ENCODE results near the gene DCP1A. TPM values are rescaled to one million over a fixed set of nuclear protein-coding genes. Genes with fewer than 3 reads are reported as not detected.
"Not testable (repeated sequence)": the region's sequence is repeated elsewhere in the genome, so short reads cannot be mapped to it uniquely, and the experiment has no call there.

DCP1A gene
- total RNA-seq, 1 donor from 2014 or later, result 25.0 TPM

DNA sequence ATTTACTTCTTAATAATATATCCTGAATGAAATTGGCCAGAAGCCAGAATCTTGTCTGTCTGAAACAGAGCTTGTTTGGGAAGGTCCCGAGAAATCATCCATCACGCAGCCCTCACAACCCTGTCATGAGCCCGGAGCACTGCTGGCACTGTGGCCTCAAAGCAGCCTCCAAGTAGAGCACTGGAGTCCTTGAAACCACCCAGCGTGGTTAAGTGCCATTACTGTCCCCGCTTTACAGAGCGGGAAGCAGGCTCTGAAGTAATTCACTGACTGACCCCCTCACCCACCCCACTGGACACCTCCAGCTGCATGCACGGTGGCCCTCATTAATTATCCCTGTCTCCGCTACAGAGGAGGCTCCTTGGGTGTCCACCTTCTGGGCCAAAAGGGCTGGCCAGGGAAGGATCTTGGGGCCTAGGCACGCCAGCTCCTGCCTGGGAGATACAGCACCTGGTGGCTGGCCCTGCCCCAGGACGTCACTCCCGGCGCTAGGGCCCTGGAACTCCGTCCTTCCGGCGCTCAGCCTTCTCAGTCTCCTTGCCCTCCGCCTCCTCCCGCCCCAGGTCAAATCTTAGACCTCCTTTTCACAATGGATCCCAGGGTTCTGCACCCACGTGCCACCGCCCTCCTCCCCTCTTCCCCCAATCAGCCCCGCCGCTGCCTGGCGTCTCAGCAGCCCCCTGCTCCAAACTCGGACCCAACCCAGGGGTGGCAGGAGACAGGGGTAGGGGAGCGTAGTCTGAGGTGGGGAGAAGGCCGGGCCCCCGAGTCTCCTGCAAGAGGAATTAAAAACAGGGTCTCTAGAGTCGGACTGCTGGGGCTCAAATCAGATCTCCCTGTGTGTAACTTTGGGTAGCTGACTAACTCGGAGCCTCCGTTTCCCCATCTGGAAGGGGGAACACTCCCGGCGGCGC lies 92.6 kb downstream of the DCP1A start:
- Histone ChIP-seq H2AFZ (ENCODE audit: low read depth, low read length) (peak overlapping the region; percentile 63), H3K27ac (ENCODE audit: low read depth, low read length) (peak overlapping the region; percentile 54), H3K4me1 (ENCODE audit: insufficient read depth, low read length) (peaks cover 22% of the 10 kb centered on the region), H3K27me3 (ENCODE audit: insufficient read depth, low read length) (no peaks in the 10 kb centered on the region), H3K79me2 (ENCODE audit: insufficient read depth, low read length) (peaks cover 60% of the 10 kb centered on the region), H3K9ac (ENCODE audit: low read length) (peak overlapping the region; percentile 89), H4K20me1 (ENCODE audit: insufficient read depth, low read length) (peaks cover 57% of the 10 kb centered on the region), H3K9me3 (ENCODE audit: insufficient read depth, low read depth, low read length) (no peaks in the 10 kb centered on the region), H3K36me3 (ENCODE audit: insufficient read depth, low read length) (peaks cover 3% of the 10 kb centered on the region), H3K4me2 (ENCODE audit: low read length) (peak overlapping the region; percentile 100), H3K4me3 (ENCODE audit: insufficient read depth, low read depth, low read length) (peak overlapping the region; percentile 93)
- TF ChIP-seq, protein P1, sequence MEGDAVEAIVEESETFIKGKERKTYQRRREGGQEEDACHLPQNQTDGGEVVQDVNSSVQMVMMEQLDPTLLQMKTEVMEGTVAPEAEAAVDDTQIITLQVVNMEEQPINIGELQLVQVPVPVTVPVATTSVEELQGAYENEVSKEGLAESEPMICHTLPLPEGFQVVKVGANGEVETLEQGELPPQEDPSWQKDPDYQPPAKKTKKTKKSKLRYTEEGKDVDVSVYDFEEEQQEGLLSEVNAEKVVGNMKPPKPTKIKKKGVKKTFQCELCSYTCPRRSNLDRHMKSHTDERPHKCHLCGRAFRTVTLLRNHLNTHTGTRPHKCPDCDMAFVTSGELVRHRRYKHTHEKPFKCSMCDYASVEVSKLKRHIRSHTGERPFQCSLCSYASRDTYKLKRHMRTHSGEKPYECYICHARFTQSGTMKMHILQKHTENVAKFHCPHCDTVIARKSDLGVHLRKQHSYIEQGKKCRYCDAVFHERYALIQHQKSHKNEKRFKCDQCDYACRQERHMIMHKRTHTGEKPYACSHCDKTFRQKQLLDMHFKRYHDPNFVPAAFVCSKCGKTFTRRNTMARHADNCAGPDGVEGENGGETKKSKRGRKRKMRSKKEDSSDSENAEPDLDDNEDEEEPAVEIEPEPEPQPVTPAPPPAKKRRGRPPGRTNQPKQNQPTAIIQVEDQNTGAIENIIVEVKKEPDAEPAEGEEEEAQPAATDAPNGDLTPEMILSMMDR (IDR thresholded peaks at IDR 0.05; ENCODE audit: insufficient read depth, low read depth, low read length), result no peak
- TF ChIP-seq EZH2 (IDR thresholded peaks at IDR 0.05; ENCODE audit: insufficient read depth, low read length), result no peak
- Mint-ChIP-seq H3K4me1 (ENCODE audit: low read depth, unreplicated experiment) (peaks cover 31% of the 10 kb centered on the region), H3K4me3 (ENCODE audit: unreplicated experiment) (peak overlapping the region; percentile 95), H3K9me3 (ENCODE audit: unreplicated experiment) (no peaks in the 10 kb centered on the region), H3K36me3 (ENCODE audit: low read depth, unreplicated experiment) (peaks cover 6% of the 10 kb centered on the region), H3K27ac (ENCODE audit: unreplicated experiment) (peak overlapping the region; percentile 66), H3K27me3 (ENCODE audit: low read depth, unreplicated experiment) (peaks cover 5% of the 10 kb centered on the region)
- DNase-seq (ENCODE audit: low read depth), result peak; percentile 19
- FAIRE-seq, result no peak

DNA sequence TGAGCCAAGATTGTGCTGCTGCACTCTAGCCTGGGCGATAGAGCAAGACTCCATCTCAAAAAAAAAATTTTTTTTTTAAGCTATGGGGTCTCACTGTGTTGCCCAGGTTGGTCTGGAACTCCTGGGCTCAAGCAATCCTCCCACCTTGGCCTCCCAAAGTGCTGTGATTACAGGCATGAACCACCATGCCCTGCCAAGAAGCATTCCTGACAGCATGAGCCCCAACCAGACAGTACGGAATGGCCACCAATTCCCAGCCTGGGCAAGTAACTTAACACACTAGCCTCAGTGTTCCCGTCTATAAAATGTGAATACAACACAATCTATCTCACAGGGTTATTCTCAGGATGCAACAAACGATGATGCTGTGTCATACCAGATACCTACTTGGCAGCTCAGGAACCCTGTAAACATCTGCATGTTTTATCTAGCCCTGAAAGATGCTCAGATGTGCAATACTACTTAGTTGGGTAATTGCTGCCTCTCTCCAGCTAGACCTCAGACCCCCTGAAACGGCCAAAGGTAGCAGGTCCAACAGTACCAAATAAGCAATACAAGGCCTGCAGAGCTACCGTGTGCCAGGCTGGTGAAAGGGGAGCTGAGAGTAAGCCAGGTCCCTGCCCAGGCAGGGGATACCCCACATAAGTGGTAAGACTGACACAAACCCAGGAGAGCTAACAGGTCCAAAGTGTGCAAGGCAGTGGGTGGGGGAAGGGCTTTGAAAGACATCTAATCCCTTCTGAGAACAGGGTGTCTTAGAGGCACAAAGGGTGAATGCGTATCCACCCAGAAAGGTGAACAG lies 93.4 kb downstream of the DCP1A start:
- Mint-ChIP-seq H3K9me3 (ENCODE audit: unreplicated experiment) (no peaks in the 10 kb centered on the region), H3K4me3 (ENCODE audit: unreplicated experiment) (peak overlapping the region; percentile 95), H3K27me3 (ENCODE audit: low read depth, unreplicated experiment) (peaks cover 3% of the 10 kb centered on the region), H3K4me1 (ENCODE audit: low read depth, unreplicated experiment) (peaks cover 25% of the 10 kb centered on the region), H3K36me3 (ENCODE audit: low read depth, unreplicated experiment) (peaks cover 6% of the 10 kb centered on the region), H3K27ac (ENCODE audit: unreplicated experiment) (peak overlapping the region; percentile 72)
- FAIRE-seq (no peak), DNase-seq (ENCODE audit: low read depth) (no peak)
- no peaks in the 10 kb centered on the region for H3K27me3 ChIP-seq (ENCODE audit: insufficient read depth, low read length)
- H3K4me1 ChIP-seq (ENCODE audit: insufficient read depth, low read length), result peaks cover 22% of the 10 kb centered on the region
- no peak overlapping the region for H3K27ac ChIP-seq (ENCODE audit: low read depth, low read length)
- TF ChIP-seq, protein P1 (IDR thresholded peaks at IDR 0.05; ENCODE audit: insufficient read depth, low read depth, low read length), result no peak
- no peak for TF ChIP-seq EZH2 (IDR thresholded peaks at IDR 0.05; ENCODE audit: insufficient read depth, low read length)
- no peaks in the 10 kb centered on the region for H3K9me3 ChIP-seq (ENCODE audit: insufficient read depth, low read depth, low read length)
- peaks cover 69% of the 10 kb centered on the region for H3K79me2 ChIP-seq (ENCODE audit: insufficient read depth, low read length)
- H3K9ac ChIP-seq (ENCODE audit: low read length), result peak overlapping the region; percentile 89
- H4K20me1 ChIP-seq (ENCODE audit: insufficient read depth, low read length), result peaks cover 65% of the 10 kb centered on the region
- no peak overlapping the region for H2AFZ ChIP-seq (ENCODE audit: low read depth, low read length)
- peaks cover 3% of the 10 kb centered on the region for H3K36me3 ChIP-seq (ENCODE audit: insufficient read depth, low read length)
- H3K4me2 ChIP-seq (ENCODE audit: low read length), result peak overlapping the region; percentile 100
- H3K4me3 ChIP-seq (ENCODE audit: insufficient read depth, low read depth, low read length), result peak overlapping the region; percentile 93

DNA sequence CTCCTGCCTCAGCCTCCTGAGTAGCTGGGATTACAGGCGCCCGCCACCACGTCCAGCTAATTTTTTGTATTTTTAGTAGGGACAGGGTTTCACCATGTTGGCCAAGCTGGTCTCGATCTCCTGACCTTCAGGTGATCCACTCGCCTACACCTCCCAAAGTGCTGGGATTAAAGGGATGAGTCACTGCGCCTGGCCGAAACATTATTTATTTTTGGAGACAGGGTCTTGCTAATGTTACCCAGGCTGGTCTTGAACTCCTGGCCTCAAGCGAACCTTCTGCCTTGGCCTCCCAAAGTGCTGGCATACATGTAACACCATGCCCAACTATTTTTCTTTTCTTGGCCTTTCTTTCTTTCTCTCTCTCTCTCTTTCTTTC lies 94.4 kb downstream of the DCP1A start:
- peaks cover 74% of the 10 kb centered on the region for H4K20me1 ChIP-seq (ENCODE audit: insufficient read depth, low read length)
- H2AFZ ChIP-seq (ENCODE audit: low read depth, low read length); H3K27me3 ChIP-seq (ENCODE audit: insufficient read depth, low read length); DNase-seq (ENCODE audit: low read depth); H3K4me3 ChIP-seq (ENCODE audit: insufficient read depth, low read depth, low read length); H3K36me3 Mint-ChIP-seq (ENCODE audit: low read depth, unreplicated experiment); H3K9me3 ChIP-seq (ENCODE audit: insufficient read depth, low read depth, low read length); FAIRE-seq; H3K27me3 Mint-ChIP-seq (ENCODE audit: low read depth, unreplicated experiment); H3K27ac ChIP-seq (ENCODE audit: low read depth, low read length); H3K27ac Mint-ChIP-seq (ENCODE audit: unreplicated experiment); H3K9me3 Mint-ChIP-seq (ENCODE audit: unreplicated experiment); H3K36me3 ChIP-seq (ENCODE audit: insufficient read depth, low read length); H3K9ac ChIP-seq (ENCODE audit: low read length): not testable (repeated sequence)
- peaks cover 22% of the 10 kb centered on the region for H3K4me1 ChIP-seq (ENCODE audit: insufficient read depth, low read length)
- H3K4me2 ChIP-seq (ENCODE audit: low read length), result peak overlapping the region; percentile 100
- peaks cover 79% of the 10 kb centered on the region for H3K79me2 ChIP-seq (ENCODE audit: insufficient read depth, low read length)
- H3K4me3 Mint-ChIP-seq (ENCODE audit: unreplicated experiment), result peak overlapping the region; percentile 95
- peaks cover 20% of the 10 kb centered on the region for H3K4me1 Mint-ChIP-seq (ENCODE audit: low read depth, unreplicated experiment)
